Activated CD8-positive, alpha-beta memory T cell treated with anti-CD3 and anti-CD28 coated beads, Interleukin-2, amount 10 ng/mL, durations not matched to agents 7 days and 5 days (primary cell): ENCODE measurements around the gene KRT1. TPM values are rescaled to one million over a fixed set of nuclear protein-coding genes. Genes with fewer than 3 reads are reported as not detected.

Source experiments
- ATAC-seq: fragments of 150-1000 bp; cut with Tn5 transposase; one replicate; pipeline ENCODE4 v1.10.0; 2021; ENCODE audit warnings: moderate library complexity
- CTCF ChIA-PET: fragments of 350-600 bp; sonication (Branson Sonifier 250); formaldehyde crosslinking; loops from one replicate; lab custom pipeline; 2021; ENCODE audit warnings: antibody characterized with exemption; lab: Charles Lee
- DNase-seq: peaks from one replicate; pipeline ENCODE4 v3.0.0-alpha.2; 2020
- H3K27ac Mint-ChIP-seq: one replicate; pipeline ENCODE4 v1.8.0; 2021; ENCODE audit warnings: mild to moderate bottlenecking, mixed read lengths
- H3K27me3 Mint-ChIP-seq: one replicate; pipeline ENCODE4 v1.8.0; 2021; ENCODE audit warnings: mixed read lengths
- H3K36me3 Mint-ChIP-seq: one replicate; pipeline ENCODE4 v1.8.0; 2021; ENCODE audit warnings: mild to moderate bottlenecking, mixed read lengths
- H3K4me1 Mint-ChIP-seq: one replicate; pipeline ENCODE4 v1.8.0; 2021; ENCODE audit warnings: mixed read lengths
- H3K4me3 Mint-ChIP-seq: one replicate; pipeline ENCODE4 v1.8.0; 2021; ENCODE audit warnings: mild to moderate bottlenecking, moderate library complexity, mixed read lengths
- H3K9me3 Mint-ChIP-seq: one replicate; pipeline ENCODE4 v1.8.0; 2022; ENCODE audit warnings: low read depth, mixed read lengths
- total RNA-seq, 2 experiments: library from RNA; stranded (reverse); gene quantifications; one replicate each; pipeline ENCODE4 v1.2.3, GENCODE V29; 2021

KRT1 gene
- total RNA-seq, 2 experiments from 2014 or later = not detected

- H3K27ac Mint-ChIP-seq = no peak overlapping the region
- H3K27me3 Mint-ChIP-seq = peaks cover 51% of the 10 kb centered on the region
- CTCF ChIA-PET = interaction anchor here (1.4 kb wide), 1 partner anchor 10 kb away, joined by 4 read pairs; no protein-coding TSS in a partner anchor
- H3K4me3 Mint-ChIP-seq = no peak overlapping the region
- no peak for DNase-seq
- H3K4me1 Mint-ChIP-seq = peaks cover 13% of the 10 kb centered on the region
- ATAC-seq = no peak
- H3K9me3 Mint-ChIP-seq = no peaks in the 10 kb centered on the region
- H3K36me3 Mint-ChIP-seq = no peaks in the 10 kb centered on the region
Measured at GRCh38 chr12:52685406-52685890, 5.2 kb upstream of the KRT1 start.

- Mint-ChIP-seq H3K27ac (no peak overlapping the region), H3K4me1 (peaks cover 12% of the 10 kb centered on the region), H3K9me3 (no peaks in the 10 kb centered on the region), H3K4me3 (no peak overlapping the region), H3K36me3 (no peaks in the 10 kb centered on the region), H3K27me3 (peaks cover 46% of the 10 kb centered on the region)
- DNase-seq = no peak
- CTCF ChIA-PET = no interaction called here
- ATAC-seq = no peak
Measured at GRCh38 chr12:52684431-52684830, 4.2 kb upstream of the KRT1 start.

GRCh38 chr12:52683575-52684300 lies 3.5 kb upstream of the KRT1 start:
- H3K36me3 Mint-ChIP-seq = no peaks in the 10 kb centered on the region
- no peaks in the 10 kb centered on the region for H3K9me3 Mint-ChIP-seq
- CTCF ChIA-PET = no interaction called here
- H3K4me3 Mint-ChIP-seq = no peak overlapping the region
- no peak overlapping the region for H3K27ac Mint-ChIP-seq
- no peak for ATAC-seq
- peaks cover 44% of the 10 kb centered on the region for H3K27me3 Mint-ChIP-seq
- no peak for DNase-seq
- H3K4me1 Mint-ChIP-seq = peaks cover 12% of the 10 kb centered on the region

- Mint-ChIP-seq H3K4me1 (peaks cover 12% of the 10 kb centered on the region), H3K36me3 (no peaks in the 10 kb centered on the region), H3K27ac (no peak overlapping the region), H3K9me3 (no peaks in the 10 kb centered on the region), H3K27me3 (peaks cover 46% of the 10 kb centered on the region), H3K4me3 (no peak overlapping the region)
- ATAC-seq (no peak), DNase-seq (no peak)
- CTCF ChIA-PET = no interaction called here
Measured at GRCh38 chr12:52682938-52683574, 2.8 kb upstream of the KRT1 start.

- H3K36me3 Mint-ChIP-seq = no peaks in the 10 kb centered on the region
- H3K4me3 Mint-ChIP-seq = no peak overlapping the region
- peaks cover 42% of the 10 kb centered on the region for H3K27me3 Mint-ChIP-seq
- ATAC-seq = no peak
- CTCF ChIA-PET = no interaction called here
- H3K9me3 Mint-ChIP-seq = no peaks in the 10 kb centered on the region
- H3K27ac Mint-ChIP-seq = no peak overlapping the region
- DNase-seq = no peak
- H3K4me1 Mint-ChIP-seq = peaks cover 12% of the 10 kb centered on the region
Measured at GRCh38 chr12:52682381-52682660, 2.1 kb upstream of the KRT1 start.

- ATAC-seq = peak; percentile 76
- no peaks in the 10 kb centered on the region for H3K9me3 Mint-ChIP-seq
- H3K36me3 Mint-ChIP-seq = no peaks in the 10 kb centered on the region
- no peak overlapping the region for H3K4me3 Mint-ChIP-seq
- peak; percentile 73 for DNase-seq
- peaks cover 39% of the 10 kb centered on the region for H3K27me3 Mint-ChIP-seq
- CTCF ChIA-PET = interaction anchor here (0.7 to 1.4 kb wide), 3 partner anchors 8 to 189 kb away, joined by 3 to 4 read pairs (median 3); no protein-coding TSS in a partner anchor
- peaks cover 12% of the 10 kb centered on the region for H3K4me1 Mint-ChIP-seq
- H3K27ac Mint-ChIP-seq = no peak overlapping the region
Measured at GRCh38 chr12:52681526-52682380, 1.5 kb upstream of the KRT1 start.

- DNase-seq (no peak), ATAC-seq (no peak)
- CTCF ChIA-PET = no interaction called here
- H3K36me3 Mint-ChIP-seq = no peaks in the 10 kb centered on the region
- no peak overlapping the region for H3K4me3 Mint-ChIP-seq
- no peak overlapping the region for H3K27ac Mint-ChIP-seq
- H3K9me3 Mint-ChIP-seq = no peaks in the 10 kb centered on the region
- peaks cover 12% of the 10 kb centered on the region for H3K4me1 Mint-ChIP-seq
- peaks cover 36% of the 10 kb centered on the region for H3K27me3 Mint-ChIP-seq
Measured at GRCh38 chr12:52679875-52680274, 332 bp downstream of the KRT1 start.

GRCh38 chr12:52677671-52678070 lies 2.5 kb downstream of the KRT1 start:
- Mint-ChIP-seq H3K9me3 (no peaks in the 10 kb centered on the region), H3K4me3 (no peak overlapping the region), H3K36me3 (no peaks in the 10 kb centered on the region), H3K27me3 (peaks cover 31% of the 10 kb centered on the region), H3K4me1 (peaks cover 12% of the 10 kb centered on the region), H3K27ac (no peak overlapping the region)
- ATAC-seq (no peak), DNase-seq (no peak)
- CTCF ChIA-PET = no interaction called here

GRCh38 chr12:52677126-52677525 lies 3.1 kb downstream of the KRT1 start:
- Mint-ChIP-seq H3K27ac (no peak overlapping the region), H3K4me1 (peaks cover 11% of the 10 kb centered on the region), H3K4me3 (no peak overlapping the region), H3K27me3 (peaks cover 31% of the 10 kb centered on the region), H3K36me3 (no peaks in the 10 kb centered on the region), H3K9me3 (no peaks in the 10 kb centered on the region)
- ATAC-seq (no peak), DNase-seq (no peak)
- CTCF ChIA-PET = no interaction called here

GRCh38 chr12:52676163-52676562 lies 4.0 kb downstream of the KRT1 start:
- peaks cover 28% of the 10 kb centered on the region for H3K27me3 Mint-ChIP-seq
- DNase-seq (no peak), ATAC-seq (no peak)
- H3K4me1 Mint-ChIP-seq = peaks cover 3% of the 10 kb centered on the region
- H3K27ac Mint-ChIP-seq = no peak overlapping the region
- CTCF ChIA-PET = interaction anchor here (1.3 kb wide), 1 partner anchor 204 kb away, joined by 3 read pairs; no protein-coding TSS in a partner anchor
- H3K36me3 Mint-ChIP-seq = no peaks in the 10 kb centered on the region
- no peak overlapping the region for H3K4me3 Mint-ChIP-seq
- H3K9me3 Mint-ChIP-seq = no peaks in the 10 kb centered on the region

- Mint-ChIP-seq H3K4me1 (no peaks in the 10 kb centered on the region), H3K27me3 (peaks cover 21% of the 10 kb centered on the region), H3K4me3 (no peak overlapping the region), H3K36me3 (no peaks in the 10 kb centered on the region), H3K27ac (no peak overlapping the region), H3K9me3 (no peaks in the 10 kb centered on the region)
- ATAC-seq (no peak), DNase-seq (no peak)
- CTCF ChIA-PET = interaction anchor here (1.3 kb wide), 1 partner anchor 205 kb away, joined by 3 read pairs; no protein-coding TSS in a partner anchor
Measured at GRCh38 chr12:52675301-52675701, 4.9 kb downstream of the KRT1 start.

- H3K27ac Mint-ChIP-seq = no peak overlapping the region
- H3K4me1 Mint-ChIP-seq = no peaks in the 10 kb centered on the region
- CTCF ChIA-PET = no interaction called here
- H3K4me3 Mint-ChIP-seq = no peak overlapping the region
- no peaks in the 10 kb centered on the region for H3K36me3 Mint-ChIP-seq
- ATAC-seq (no peak), DNase-seq (no peak)
- no peaks in the 10 kb centered on the region for H3K9me3 Mint-ChIP-seq
- peaks cover 20% of the 10 kb centered on the region for H3K27me3 Mint-ChIP-seq
Measured at GRCh38 chr12:52674433-52674775, 5.8 kb downstream of the KRT1 start.

GRCh38 chr12:52673713-52674432 lies 6.3 kb downstream of the KRT1 start:
- no peak overlapping the region for H3K27ac Mint-ChIP-seq
- no peaks in the 10 kb centered on the region for H3K4me1 Mint-ChIP-seq
- CTCF ChIA-PET = no interaction called here
- H3K27me3 Mint-ChIP-seq = peaks cover 17% of the 10 kb centered on the region
- DNase-seq = no peak
- no peak overlapping the region for H3K4me3 Mint-ChIP-seq
- H3K36me3 Mint-ChIP-seq = no peaks in the 10 kb centered on the region
- no peaks in the 10 kb centered on the region for H3K9me3 Mint-ChIP-seq
- ATAC-seq = no peak
